K562 (cell line): ENCODE data around the gene OTOR. TPM values are rescaled to one million over a fixed set of nuclear protein-coding genes. Genes with fewer than 3 reads are reported as not detected.

Experiments
- ATAC-seq: fragments of 200-7000 bp; cut with Tn5 transposase; 3 replicates; pipeline ENCODE4 v1.9.1; 2020; ENCODE audit warnings: moderate library complexity
- BruUV-seq: library from RNA; stranded (reverse); fragments of 400-500 nt; replicated peaks from 2 replicates; lab custom pipeline; 2021; lab: Mats Ljungman, UMichigan
- CTCF ChIA-PET: fragments of 300-600 bp; formaldehyde crosslinking; extraction: SDS; loops from one replicate; lab custom pipeline; 2021; ENCODE audit warnings: low intra/inter-chr PET ratio; lab: Yijun Ruan, JAX
- POLR2A ChIA-PET: fragments of 300-600, 350-650 bp; sonication (Branson Sonifier 250); formaldehyde crosslinking; extraction: SDS; loops from one replicate; lab custom pipeline; 2021; ENCODE audit warnings: antibody characterized with exemption, inconsistent platforms; lab: Yijun Ruan, JAX
- DNase-seq, 4 experiments: peaks; one replicate each; pipeline versions ENCODE4 v3.0.0 to v3.0.0-alpha.2; 2011 to 2018; ENCODE audit warnings: low spot score in 3 of 4, mixed read lengths in 3 of 4; ENCODE audit errors: extremely low read depth in 1 of 4
- FAIRE-seq: peaks from 2 replicates; lab custom pipeline; 2011; peaks lifted over from hg19 to GRCh38; lab: Jason Lieb, UNC
- H2AFZ ChIP-seq: 2 replicates; pipeline ENCODE4 v1.6.0; 2011; ENCODE audit warnings: low read depth, low read length, control low read depth, inconsistent platforms
- H3K27ac ChIP-seq: fragments of 200-600 bp; 3 replicates; pipeline ENCODE4 v1.8.0; 2011; ENCODE audit warnings: low read depth, mild to moderate bottlenecking, control low read depth, inconsistent platforms, low read length, moderate library complexity, mixed read lengths; ENCODE audit errors: extremely low read depth
- H3K27me3 ChIP-seq, 2 experiments: fragments of 300-600 bp in 1 of 2; 2 replicates in 1 of 2; 3 replicates in 1 of 2; pipeline versions ENCODE4 v1.6.0 to v1.8.0; 2011; ENCODE audit warnings: inconsistent platforms in 2 of 2, low read length in 2 of 2, mild to moderate bottlenecking in 1 of 2, mixed read lengths in 1 of 2, moderate library complexity in 1 of 2; ENCODE audit not compliant: control insufficient read depth in 2 of 2, insufficient read depth in 2 of 2
- H3K36me3 ChIP-seq: fragments of 300-600 bp; 3 replicates; pipeline ENCODE4 v1.8.0; 2011; ENCODE audit warnings: mild to moderate bottlenecking, low read length, inconsistent platforms; ENCODE audit not compliant: control insufficient read depth, insufficient read depth
- H3K4me1 ChIP-seq, 2 experiments: fragments of 200-600 bp in 1 of 2; replicated peaks in 1 of 2; 2 replicates in 1 of 2; 3 replicates in 1 of 2; pipeline versions ENCODE4 v1.5.1 to v1.8.0; 2011; ENCODE audit warnings: inconsistent platforms in 2 of 2, low read length in 2 of 2, mild to moderate bottlenecking in 1 of 2, mixed read lengths in 1 of 2, moderate library complexity in 1 of 2; ENCODE audit not compliant: control insufficient read depth in 2 of 2, insufficient read depth in 2 of 2
- H3K4me2 ChIP-seq: 2 replicates; pipeline ENCODE4 v1.6.1; 2011; ENCODE audit warnings: low read length, control low read depth, inconsistent platforms, mixed read lengths; ENCODE audit not compliant: insufficient read depth
- H3K4me3 ChIP-seq: fragments of 200-600 bp; sonication (generic), shearing (Covaris generic); 2 replicates; pipeline ENCODE4 v1.5.1; 2016; ENCODE audit warnings: control low read depth, inconsistent platforms
- H3K79me2 ChIP-seq: fragments of 200-600 bp; 3 replicates; pipeline ENCODE4 v1.8.0; 2011; ENCODE audit warnings: low read length, inconsistent platforms; ENCODE audit not compliant: control insufficient read depth, insufficient read depth
- H3K9ac ChIP-seq, 2 experiments: 2 replicates each; pipeline versions ENCODE4 v1.6.0 to v1.6.1; 2011; ENCODE audit warnings: low read depth in 2 of 2, low read length in 2 of 2, control low read depth in 1 of 2, inconsistent platforms in 1 of 2, mild to moderate bottlenecking in 1 of 2, mixed read lengths in 1 of 2; ENCODE audit not compliant: insufficient read depth in 1 of 2
- H3K9me1 ChIP-seq: one replicate; pipeline ENCODE4 v1.6.0; 2011; ENCODE audit warnings: inconsistent platforms, mild to moderate bottlenecking, low read length, moderate library complexity; ENCODE audit not compliant: control insufficient read depth, insufficient read depth
- H3K9me3 ChIP-seq: replicated peaks from 2 replicates; pipeline ENCODE4 v1.5.1; 2011; ENCODE audit warnings: low read depth, low read length, inconsistent platforms; ENCODE audit not compliant: control insufficient read depth, insufficient read depth
- H4K20me1 ChIP-seq: replicated peaks from 2 replicates; pipeline ENCODE4 v1.6.1; 2011; ENCODE audit warnings: low read length, inconsistent platforms, mixed read lengths; ENCODE audit not compliant: control insufficient read depth, insufficient read depth
- CTCF ChIP-seq, 3 experiments: IDR thresholded peaks in 2 of 3; conservative IDR thresholded peaks in 1 of 3; 2 replicates each; pipeline ENCODE4 v1.5.1; 2011 to 2012; ENCODE audit warnings: low read length in 3 of 3, mild to moderate bottlenecking in 3 of 3, control low read depth in 2 of 3, improper control_type of control experiment in 1 of 3, inconsistent platforms in 1 of 3, low read depth in 1 of 3, mixed read lengths in 1 of 3, moderate library complexity in 1 of 3; ENCODE audit not compliant: insufficient read depth in 2 of 3
- KDM2B ChIP-seq: fragments of 250-450 bp; sonication (Bioruptor Pico); IDR thresholded peaks from 2 replicates; pipeline ENCODE4 v1.8.0; 2021; ENCODE audit warnings: mild to moderate bottlenecking, moderate library complexity
- SMC3 ChIP-seq: conservative IDR thresholded peaks from 2 replicates; pipeline ENCODE4 v1.6.1; 2011; ENCODE audit warnings: low read depth, low read length, improper control_type of control experiment; ENCODE audit not compliant: insufficient read depth
- ZBTB11 ChIP-seq, 3 experiments: fragments of 200-800 bp in 1 of 3; fragments of 250-450 bp in 1 of 3; fragments of 450-650 bp in 1 of 3; sonication (Bioruptor Pico) in 1 of 3; sonication (Bioruptor generic) in 1 of 3; formaldehyde crosslinking in 1 of 3; IDR thresholded peaks; 2 replicates each; pipeline versions ENCODE4 v1.6.1 to v1.8.0; 2016 to 2022; ENCODE audit warnings: mild to moderate bottlenecking in 2 of 3, missing genetic modification characterization in 2 of 3, missing compliant biosample characterization in 1 of 3, moderate library complexity in 1 of 3
- WGBS: fragments of 100-300 bp; shearing (Covaris generic); methylation state at CpG from one replicate; pipeline ENCODE4 v1.1.6; 2016; ENCODE audit warnings: low coverage, mixed read lengths; ENCODE audit not compliant: insufficient coverage; ENCODE audit errors: missing lambda C conversion rate; 5-methylcytosine and 5-hydroxymethylcytosine counted together
- in situ Hi-C: fragments of 300-500 bp; cut with MboI; formaldehyde crosslinking; loops from 4 replicates; pipeline ENCODE4 v1.15.0; 2018; ENCODE audit warnings: inconsistent platforms, mixed read lengths
- intact Hi-C: fragments of 100-400 bp; cut with micrococcal nuclease; formaldehyde crosslinking; loops from 2 replicates; pipeline ENCODE4 v1.14.2; 2022
- polyA plus RNA-seq, 8 experiments: library from polyadenylated mRNA; depleted of rRNA in 4 of 8; stranded (reverse) in 5 of 8; unstranded in 3 of 8; fragments of >200 nt; fragmentation: Nextera tagmentation in 2 of 8; fragmentation: Illumina TruSeq in 1 of 8; extraction: Ambion mirVana in 2 of 8; extraction: Trizol in 1 of 8; gene quantifications; 2 replicates each; pipeline versions ENCODE4 v1.2.1 to v1.2.3, GENCODE V29; 2011 to 2014; ENCODE audit warnings: inconsistent platforms in 1 of 8, missing spikeins in 1 of 8
- total RNA-seq, 7 experiments: library from RNA; depleted of rRNA in 6 of 7; stranded (reverse); fragments of >200 nt in 6 of 7; fragmentation: Illumina TruSeq in 2 of 7; extraction: Trizol in 2 of 7; gene quantifications; 2 replicates each; pipeline versions ENCODE4 v1.2.1 to v1.2.3, GENCODE V29; 2011 to 2021; ENCODE audit warnings: low replicate concordance in 1 of 7
- TF ChIP-seq, protein P1 (sequence below), 2 experiments: fragments of 250-450 bp in 1 of 2; fragments of 450-650 bp in 1 of 2; sonication (Bioruptor Pico) in 1 of 2; IDR thresholded peaks; 2 replicates each; pipeline versions ENCODE4 v1.6.1 to v1.8.0; 2016 to 2021; ENCODE audit warnings: mild to moderate bottlenecking in 2 of 2, moderate library complexity in 2 of 2, missing compliant biosample characterization in 1 of 2, missing genetic modification characterization in 1 of 2

The OTOR gene
- total and polyA plus RNA-seq, 9 of the 15 experiments (the other 6 are each of a cell fraction or from before 2014, with no cell fraction given), result not detected

- DNase-seq, result peak; percentile 37 to 61 (median 50)
- no peak overlapping the region for H3K4me3 ChIP-seq
- WGBS, result 0% methylated on average over 3 of the region's 3 CpGs
- ATAC-seq, result peak; percentile 85
- no peaks in the 10 kb centered on the region for H3K9me1 ChIP-seq
- no peak overlapping the region for H3K4me2 ChIP-seq
- in situ Hi-C loops (loop anchor here (25.0 kb wide), 1 partner anchor 1049 kb away; no protein-coding TSS in a partner anchor), intact Hi-C loops (loop anchor here (2.0 kb wide), 1 partner anchor 61 kb away; no protein-coding TSS in a partner anchor)
- H3K27ac ChIP-seq, result no peak overlapping the region
- H3K9me3 ChIP-seq, result no peaks in the 10 kb centered on the region
- BruUV-seq, result no TSS peak
- ChIA-PET CTCF (interaction anchor here (1.3 kb wide), 1 partner anchor 243 kb away, joined by 3 read pairs; no protein-coding TSS in a partner anchor), POLR2A (no interaction called here)
- no peaks in the 10 kb centered on the region for H3K27me3 ChIP-seq
- no peak overlapping the region for H2AFZ ChIP-seq
- H4K20me1 ChIP-seq, result no peaks in the 10 kb centered on the region
- no peaks in the 10 kb centered on the region for H3K4me1 ChIP-seq
- H3K79me2 ChIP-seq, result no peaks in the 10 kb centered on the region
- H3K36me3 ChIP-seq, result no peaks in the 10 kb centered on the region
- FAIRE-seq, result peak; percentile 74
- H3K9ac ChIP-seq, result no peak overlapping the region
- TF ChIP-seq KDM2B (CRISPR knock-in tag) (no peak), ZBTB11 (CRISPR knock-in tag; IDR thresholded peaks at IDR 0.05) (no peak), CTCF (IDR thresholded peaks at IDR 0.05 in 2 of 3, conservative IDR thresholded peaks at IDR 0.05 in 1 of 3; ENCODE audit: insufficient read depth in 2 of 3, low read depth in 1 of 3, low read length in 3 of 3) (peak; percentile 55 to 65 (median 58)), SMC3 (0 out of 2 replicates have a peak, but pooled peaks have one; percentile 20)
- TF ChIP-seq, protein P1, sequence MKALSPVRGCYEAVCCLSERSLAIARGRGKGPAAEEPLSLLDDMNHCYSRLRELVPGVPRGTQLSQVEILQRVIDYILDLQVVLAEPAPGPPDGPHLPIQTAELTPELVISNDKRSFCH (CRISPR knock-in tag; IDR thresholded peaks at IDR 0.05), result no peak
- TF ChIP-seq, protein P1 (tag; IDR thresholded peaks at IDR 0.05), result no peak
Measured at GRCh38 chr20:16761305-16761829, 13.2 kb downstream of the OTOR start.
